ENCODE measurements around the gene ANKRD40CL.

- TF ChIP-seq CTCF (IDR thresholded peaks at IDR 0.05) (no peak), POLR2A (IDR thresholded peaks at IDR 0.05) (no peak)
Measured at GRCh38 chr17:50785126-50785525, 17.8 kb upstream of the ANKRD40CL start.

Measured in esophagus squamous epithelium (tissue), 4 donors.